ENCODE results near the gene LLGL1. TPM values are rescaled to one million over a fixed set of nuclear protein-coding genes. Genes with fewer than 3 reads are reported as not detected.

The LLGL1 gene
- total RNA-seq, 4 donors from 2014 or later: 9.7 to 21.0 (median 15.7) TPM

GRCh38 chr17:18258356-18259038 is 33.1 kb downstream of the LLGL1 start, which contains the start of gene FLII:
TSS of gene FLII (minus strand) at chr17:18258738. CDS start at chr17:18258690, 48 bp downstream.
- Histone ChIP-seq H3K27ac (peak within 1 kb of the TSS; percentile 98 to 100 (median 99)), H3K36me3 (peaks cover 0 to 40% of the 10 kb centered on the region in 2 donors), H3K4me3 (peak within 1 kb of the TSS; percentile 92 to 98 (median 94)), H3K4me1 (peaks cover 59% of the 10 kb centered on the region in 2 donors), H3K9me3 (no peaks in the 10 kb centered on the region), H3K27me3 (no peaks in the 10 kb centered on the region)
- in situ Hi-C loops (cut with MboI; ENCODE audit: low sequenced_read_pairs in 4 of 4): no loop called here
- peak; percentile 96 to 97 for TF ChIP-seq POLR2A (IDR thresholded peaks at IDR 0.05)
- peak in 1 of 5 experiments; percentile 16 for TF ChIP-seq CTCF (IDR thresholded peaks at IDR 0.05 in 4 of 5, conservative IDR thresholded peaks at IDR 0.05 in 1 of 5)
- intact Hi-C loops (cut with DNase I; ENCODE audit: low total_unique reads): no loop called here
- peak in 1 of 2 donors; percentile 49 for DNase-seq
- ATAC-seq: peak; percentile 44 to 52

GRCh38 chr17:18259621-18260331 is 34.3 kb downstream of the LLGL1 start:
- Histone ChIP-seq H3K9me3 (no peaks in the 10 kb centered on the region), H3K4me1 (peaks cover 62% of the 10 kb centered on the region in 2 donors), H3K4me3 (peak overlapping the region; percentile 90 to 94 (median 90)), H3K36me3 (peaks cover 0 to 40% of the 10 kb centered on the region in 2 donors), H3K27me3 (no peaks in the 10 kb centered on the region), H3K27ac (peak overlapping the region; percentile 98 to 100 (median 99))
- peak in 1 of 2 donors; percentile 1 for ATAC-seq
- no peak for DNase-seq
- in situ Hi-C loops (cut with MboI; ENCODE audit: low sequenced_read_pairs in 4 of 4): loop anchor here in 1 of 4 donors (10.0 kb wide), 1 partner anchor 55 kb away; the partner anchor contains the start of genes SMCR8 and TOP3A
- intact Hi-C loops (cut with DNase I; ENCODE audit: low total_unique reads): loop anchor here (2.0 kb wide), 2 partner anchors 35 to 55 kb away; partner anchors contain the start of genes LLGL1, SMCR8 and TOP3A
- TF ChIP-seq POLR2A (IDR thresholded peaks at IDR 0.05): no peak

- intact Hi-C loops (cut with DNase I; ENCODE audit: low total_unique reads): loop anchor here (1.0 to 2.0 kb wide), 3 partner anchors 36 to 77 kb away; partner anchors contain the start of genes ALKBH5, LLGL1, SMCR8 and TOP3A
- peak; percentile 78 to 79 for TF ChIP-seq POLR2A (IDR thresholded peaks at IDR 0.05)
- peak in 1 of 5 experiments; percentile 9 for TF ChIP-seq CTCF (IDR thresholded peaks at IDR 0.05 in 4 of 5, conservative IDR thresholded peaks at IDR 0.05 in 1 of 5)
- Histone ChIP-seq H3K36me3 (peaks cover 0 to 40% of the 10 kb centered on the region in 2 donors), H3K4me3 (peak within 1 kb of the TSS; percentile 90 to 94 (median 90)), H3K27ac (peak within 1 kb of the TSS; percentile 98 to 100 (median 99)), H3K4me1 (peaks cover 58 to 61% of the 10 kb centered on the region in 2 donors), H3K9me3 (no peaks in the 10 kb centered on the region), H3K27me3 (no peaks in the 10 kb centered on the region)
- in situ Hi-C loops (cut with MboI; ENCODE audit: low sequenced_read_pairs in 4 of 4): loop anchor here in 1 of 4 donors (10.0 kb wide), 1 partner anchor 54 kb away; the partner anchor contains the start of genes SMCR8 and TOP3A
- DNase-seq (peak; percentile 96 to 97), ATAC-seq (peak; percentile 66 to 75)
Measured at GRCh38 chr17:18260332-18261145, 35.1 kb downstream of the LLGL1 start, which contains the start of gene MIEF2. TSS of gene MIEF2 (plus strand) at chr17:18260662. CDS start at chr17:18262721, 2,059 bp downstream.

DNA sequence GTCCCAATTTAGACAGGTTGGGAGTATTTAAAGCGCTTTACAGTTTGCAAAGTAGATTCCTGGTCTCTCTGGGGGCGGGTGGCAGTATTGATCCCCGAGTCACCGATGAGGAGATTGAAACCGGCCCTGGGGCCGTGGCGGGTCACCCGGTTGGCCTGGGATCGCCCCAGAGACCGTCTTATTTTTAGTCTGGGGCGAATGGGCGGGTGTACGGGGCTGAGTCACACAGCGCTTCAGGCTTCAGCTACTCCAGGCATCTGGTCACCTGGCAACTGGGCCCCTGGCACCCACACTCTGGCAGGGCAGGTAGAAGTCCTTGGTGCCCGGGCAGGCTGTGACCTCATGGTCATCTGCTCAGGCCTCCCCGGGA is 35.7 kb downstream of the LLGL1 start:
- H3K27me3 ChIP-seq: no peaks in the 10 kb centered on the region
- in situ Hi-C loops (cut with MboI; ENCODE audit: low sequenced_read_pairs in 4 of 4): loop anchor here in 1 of 4 donors (10.0 kb wide), 1 partner anchor 54 kb away; the partner anchor contains the start of genes SMCR8 and TOP3A
- no peaks in the 10 kb centered on the region for H3K9me3 ChIP-seq
- H3K27ac ChIP-seq: peak overlapping the region; percentile 98 to 100 (median 99)
- intact Hi-C loops (cut with DNase I; ENCODE audit: low total_unique reads): loop anchor here (1.0 to 2.0 kb wide), 3 partner anchors 36 to 78 kb away; partner anchors contain the start of genes ALKBH5, LLGL1, SMCR8 and TOP3A
- H3K4me1 ChIP-seq: peaks cover 53 to 56% of the 10 kb centered on the region in 2 donors
- peak; percentile 97 to 99 for DNase-seq
- peak; percentile 56 to 64 for ATAC-seq
- peaks cover 0 to 40% of the 10 kb centered on the region in 2 donors for H3K36me3 ChIP-seq
- TF ChIP-seq POLR2A (IDR thresholded peaks at IDR 0.05): no peak
- no peak for TF ChIP-seq CTCF (IDR thresholded peaks at IDR 0.05 in 4 of 5, conservative IDR thresholded peaks at IDR 0.05 in 1 of 5)
- H3K4me3 ChIP-seq: peak overlapping the region; percentile 90 to 94 (median 90)
